HG02885 (cell line): ENCODE data around the gene CCDC33.

ENCODE experiments used
- ATAC-seq: cut with Tn5 transposase; IDR thresholded peaks from one replicate; pipeline ENCODE4 v1.9.1; 2021; ENCODE audit warnings: mild to moderate bottlenecking; ENCODE audit not compliant: unreplicated experiment, poor library complexity

Gene CCDC33

DNA sequence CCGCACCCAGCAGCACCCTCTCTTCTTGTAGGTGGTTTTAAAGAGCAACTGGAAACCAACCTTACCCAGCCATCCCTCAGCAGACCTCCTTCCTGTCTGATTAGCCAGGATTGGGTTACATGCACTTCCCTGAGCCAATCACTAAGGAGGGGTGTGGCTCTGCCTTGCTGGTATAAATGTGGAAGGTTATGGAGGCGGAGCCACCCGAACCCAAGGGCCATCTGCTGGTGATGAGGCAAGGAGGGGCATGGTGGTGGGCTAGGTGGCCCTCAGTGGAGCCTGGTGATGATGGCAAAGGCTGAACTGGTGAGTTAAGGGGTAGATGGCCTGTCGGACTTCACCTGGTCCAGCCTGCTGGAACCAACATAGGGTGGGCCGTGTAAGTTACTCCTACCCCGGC, 39.8 kb downstream of the CCDC33 start:
- ATAC-seq: no peak

DNA sequence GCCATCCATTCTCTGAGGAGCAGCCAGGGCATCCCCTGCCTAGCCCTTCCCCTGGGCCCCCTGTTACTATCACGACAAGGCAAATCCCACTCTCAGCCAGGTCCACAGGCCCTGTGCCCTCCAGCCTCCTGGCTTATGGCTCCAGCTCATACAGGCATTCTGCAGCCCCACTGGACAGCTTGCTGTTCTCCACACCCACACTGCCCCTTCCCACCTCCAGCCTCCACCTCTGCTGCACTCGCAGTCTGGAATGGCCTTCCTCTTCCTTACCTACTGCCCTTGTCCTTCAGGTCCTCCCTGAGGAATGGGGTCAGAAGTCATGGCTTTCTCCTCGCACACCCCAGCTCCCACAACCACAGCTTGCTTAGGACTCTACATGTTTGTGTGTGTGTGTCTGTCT, 40.4 kb downstream of the CCDC33 start:
- no peak for ATAC-seq

GRCh38 chr15:74277242-74277810, 41.2 kb downstream of the CCDC33 start:
- ATAC-seq: no peak

GRCh38 chr15:74278207-74278606, 42.1 kb downstream of the CCDC33 start:
- no peak for ATAC-seq

DNA sequence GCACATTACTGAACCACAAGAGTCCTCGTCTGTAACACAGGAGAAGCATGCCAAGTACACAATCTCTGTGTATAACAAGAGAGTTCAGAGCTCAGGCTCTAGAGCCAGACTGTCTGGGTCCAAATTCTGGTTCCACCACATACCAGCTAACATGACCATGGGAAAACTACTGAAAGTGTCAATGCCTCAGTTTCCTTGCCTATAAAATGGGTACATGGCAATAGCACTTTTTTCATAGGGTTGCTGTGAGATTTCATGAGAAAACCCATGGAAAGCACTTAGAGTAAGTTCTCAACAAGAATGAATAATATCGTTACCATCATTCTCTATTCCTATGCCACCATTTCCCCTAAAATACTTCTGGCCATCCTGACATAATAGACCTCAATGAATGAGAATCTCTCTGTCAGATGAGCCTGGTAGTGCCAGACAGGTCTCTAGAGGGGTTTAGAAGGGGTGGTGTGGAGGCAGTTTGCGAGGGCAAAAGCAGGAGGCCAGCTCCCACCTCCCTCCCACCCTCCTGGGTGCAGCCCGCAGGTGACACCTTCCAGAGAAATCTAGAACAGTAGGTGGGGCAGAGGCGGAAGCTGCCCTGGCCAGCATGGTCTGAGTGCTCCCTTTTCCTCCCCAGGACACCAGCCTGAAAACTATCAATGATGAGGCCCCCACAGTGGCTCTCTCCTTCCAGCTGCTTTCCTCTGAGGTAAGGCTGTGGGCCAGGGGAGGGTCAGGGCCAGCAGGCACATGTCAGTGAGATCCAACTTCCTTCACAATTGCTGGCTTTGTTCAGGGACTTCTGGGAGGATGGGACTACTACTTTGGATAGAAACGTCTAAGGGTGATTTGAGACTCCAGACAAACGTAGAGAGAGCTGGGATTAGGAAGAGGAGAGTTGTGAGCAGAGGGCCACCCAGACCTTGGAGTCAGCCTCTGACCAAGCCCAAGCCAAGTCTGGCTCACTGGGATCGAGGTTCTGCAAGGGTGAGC, 45.3 kb downstream of the CCDC33 start:
- no peak for ATAC-seq

GRCh38 chr15:74283368-74283767, 47.2 kb downstream of the CCDC33 start:
- ATAC-seq: no peak

DNA sequence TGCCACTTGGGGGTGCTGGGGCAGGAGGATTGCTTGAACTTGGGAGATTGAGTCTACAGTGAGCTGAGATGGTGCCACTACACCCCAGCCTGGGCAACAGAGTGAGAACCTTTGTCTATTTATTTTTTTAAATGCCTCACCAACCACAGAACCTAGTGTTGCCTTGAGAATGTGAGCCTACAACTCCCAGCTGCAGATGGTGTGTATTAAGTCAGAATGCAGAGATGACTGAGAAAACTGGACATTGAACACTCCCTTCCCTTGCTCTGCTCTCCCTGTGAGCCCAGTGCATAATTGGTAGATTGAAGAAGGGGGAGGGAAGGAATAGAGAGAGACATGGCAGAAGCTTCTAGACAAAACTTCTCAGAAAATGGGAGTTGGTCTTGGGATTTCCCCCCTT, 53.5 kb downstream of the CCDC33 start:
- no peak for ATAC-seq

DNA sequence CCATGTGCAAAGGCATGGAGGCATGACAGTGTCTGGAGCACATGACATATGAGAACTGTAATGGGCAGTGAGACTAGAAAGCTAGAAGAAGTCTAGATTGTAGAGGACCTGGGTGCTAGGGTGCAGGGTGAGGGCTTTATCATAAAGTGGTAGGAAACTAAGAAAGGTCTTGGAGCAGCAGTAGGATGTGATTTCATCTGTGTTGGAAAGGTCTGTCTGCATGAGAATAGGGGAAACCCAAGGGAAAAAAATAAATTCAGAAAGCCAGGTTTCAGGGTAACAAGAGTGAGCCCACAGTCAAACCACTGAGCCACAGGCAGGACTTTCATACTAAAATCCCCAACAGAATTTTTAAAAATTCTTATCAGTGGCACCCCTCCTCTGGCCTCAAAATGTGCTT, 54.5 kb downstream of the CCDC33 start:
- no peak for ATAC-seq

- ATAC-seq: no peak
Observed at GRCh38 chr15:74291101-74292071, 55.3 kb downstream of the CCDC33 start.

DNA sequence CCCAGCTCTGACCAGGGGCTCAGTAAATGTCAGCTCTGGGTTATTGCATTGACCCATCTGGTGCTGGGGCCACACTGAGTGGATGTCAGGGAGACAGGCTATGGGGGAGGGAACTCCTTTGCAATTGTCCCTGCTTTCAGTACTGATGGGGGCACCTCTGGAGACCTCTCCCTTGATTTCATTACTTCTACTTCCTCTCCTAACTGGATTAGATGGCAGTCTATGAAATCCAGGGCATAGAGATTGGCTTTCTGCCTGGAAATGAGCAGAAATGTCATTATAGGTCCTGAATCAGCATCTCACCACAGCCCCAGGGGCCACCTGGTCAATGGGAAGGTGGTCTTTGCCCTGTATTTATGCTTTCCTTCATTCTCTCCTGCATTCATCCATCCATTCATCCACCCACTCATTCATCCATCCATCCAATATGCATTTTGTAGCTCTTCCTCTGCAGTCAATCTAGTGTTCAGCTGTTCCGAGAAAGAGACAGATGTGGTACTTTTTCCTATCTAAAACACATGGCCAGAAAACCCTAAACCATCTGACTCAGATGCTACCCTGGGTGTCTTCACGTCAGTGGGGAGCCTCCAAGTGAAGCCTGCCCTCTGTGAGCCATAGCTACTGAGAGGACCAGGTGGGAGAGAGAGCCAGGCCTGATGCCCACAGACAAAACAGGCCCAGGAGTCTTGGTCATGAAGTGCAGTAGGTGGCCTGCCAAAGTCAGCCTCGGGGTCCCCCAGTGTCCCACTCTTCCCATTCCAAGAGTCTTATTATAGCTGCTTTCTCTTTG, 57.1 kb downstream of the CCDC33 start:
- ATAC-seq: no peak

GRCh38 chr15:74294010-74294409, 57.9 kb downstream of the CCDC33 start:
- no peak for ATAC-seq

DNA sequence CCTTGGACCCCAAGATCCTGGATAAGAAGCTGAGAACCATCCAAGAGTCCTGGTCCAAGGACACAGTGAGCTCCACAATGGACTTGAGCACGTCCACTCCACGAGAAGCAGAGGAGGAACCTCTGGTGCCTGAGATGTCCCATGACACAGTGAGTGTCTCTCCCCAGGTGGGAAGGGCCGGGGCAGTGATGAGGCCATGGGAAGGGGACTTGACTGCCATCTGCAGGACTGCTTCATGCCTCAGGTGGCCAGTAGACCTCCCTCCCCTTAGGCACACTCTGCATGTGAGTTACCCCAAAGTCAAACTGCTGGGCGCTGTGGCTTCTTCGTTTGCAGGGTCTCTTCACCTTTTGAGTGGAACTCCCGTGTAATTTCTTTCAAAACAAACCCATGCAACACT, 59.7 kb downstream of the CCDC33 start:
- ATAC-seq: no peak

DNA sequence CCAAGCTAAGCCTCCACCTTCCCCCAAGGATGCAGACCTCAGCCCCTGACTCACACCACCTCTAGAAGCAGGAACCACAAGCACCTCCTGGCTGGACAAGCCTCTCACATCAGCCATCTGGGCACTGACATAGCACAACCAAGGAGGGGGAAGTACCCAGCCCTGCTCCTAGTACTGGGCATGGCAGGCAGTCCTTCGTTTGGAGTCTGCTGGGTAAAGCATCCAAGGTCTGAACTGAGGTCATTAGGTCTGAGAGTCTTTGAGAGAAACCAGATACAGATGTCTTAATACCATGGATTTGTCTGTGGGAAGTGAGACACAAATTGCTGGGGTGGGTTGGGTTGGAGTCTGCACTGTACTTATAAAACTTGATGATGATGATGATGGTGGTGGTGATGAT, 61.8 kb downstream of the CCDC33 start:
- no peak for ATAC-seq

- ATAC-seq: no peak
Observed at GRCh38 chr15:74300057-74300795, 64.1 kb downstream of the CCDC33 start.

GRCh38 chr15:74301583-74302361, 65.6 kb downstream of the CCDC33 start:
- no peak for ATAC-seq

- ATAC-seq: no peak
Observed at GRCh38 chr15:74302821-74303359, 66.8 kb downstream of the CCDC33 start.

DNA sequence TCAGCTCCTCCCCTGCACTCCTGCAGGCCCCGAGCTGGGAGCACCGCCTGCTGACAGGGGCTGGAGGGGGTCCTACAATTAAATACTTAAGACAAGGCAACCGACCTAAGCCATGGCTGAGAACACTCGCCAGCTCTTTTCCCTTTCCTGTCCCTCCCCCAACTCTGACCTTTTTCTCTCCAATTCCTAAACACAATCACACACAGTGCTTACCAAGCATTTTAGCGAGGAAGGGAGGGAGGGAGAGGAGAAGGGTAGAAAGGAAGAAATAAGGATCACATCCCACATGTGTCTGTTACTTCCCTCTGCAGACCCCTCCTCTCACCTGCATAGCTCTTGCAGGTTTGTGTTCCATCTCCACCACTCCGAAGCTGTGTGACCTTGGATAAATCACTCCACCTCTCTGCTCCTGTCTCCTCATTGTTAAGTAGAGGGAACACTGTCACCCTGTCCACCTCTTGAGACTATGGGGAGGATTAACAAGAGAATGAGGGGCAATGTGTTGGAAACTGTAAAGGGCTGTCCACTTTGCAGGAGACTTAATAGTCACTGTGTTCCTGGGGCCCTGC, 67.7 kb downstream of the CCDC33 start:
- ATAC-seq: no peak

- ATAC-seq: no peak
Observed at GRCh38 chr15:74304431-74304830, 68.3 kb downstream of the CCDC33 start.
